GM12874 (cell line): Measurements from ENCODE around the gene PTBP1.

Experiments
- TF ChIP-seq, protein P1 (sequence below): IDR thresholded peaks from 2 replicates; pipeline ENCODE4 v1.5.1; 2011; ENCODE audit warnings: low read depth, mild to moderate bottlenecking, control low read depth, low read length, moderate library complexity; ENCODE audit not compliant: insufficient read depth

PTBP1 gene

DNA sequence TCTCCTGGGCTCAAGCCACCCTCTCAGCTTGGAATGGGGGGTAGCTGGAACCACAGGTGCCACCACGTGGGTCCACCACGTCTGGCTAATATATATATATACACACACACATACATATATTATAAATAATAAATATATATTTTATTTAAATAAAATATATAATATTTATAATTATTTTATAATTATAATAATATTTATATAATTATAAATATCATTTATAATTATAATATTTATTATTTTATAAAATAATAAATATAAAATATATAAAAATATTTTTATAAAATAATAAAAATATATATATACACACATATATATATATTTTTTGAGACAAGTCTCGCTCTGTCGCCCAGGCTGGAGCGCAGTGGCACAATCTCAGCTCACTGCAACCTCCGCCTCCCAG, 57.3 kb downstream of the PTBP1 start:
- TF ChIP-seq, protein P1, sequence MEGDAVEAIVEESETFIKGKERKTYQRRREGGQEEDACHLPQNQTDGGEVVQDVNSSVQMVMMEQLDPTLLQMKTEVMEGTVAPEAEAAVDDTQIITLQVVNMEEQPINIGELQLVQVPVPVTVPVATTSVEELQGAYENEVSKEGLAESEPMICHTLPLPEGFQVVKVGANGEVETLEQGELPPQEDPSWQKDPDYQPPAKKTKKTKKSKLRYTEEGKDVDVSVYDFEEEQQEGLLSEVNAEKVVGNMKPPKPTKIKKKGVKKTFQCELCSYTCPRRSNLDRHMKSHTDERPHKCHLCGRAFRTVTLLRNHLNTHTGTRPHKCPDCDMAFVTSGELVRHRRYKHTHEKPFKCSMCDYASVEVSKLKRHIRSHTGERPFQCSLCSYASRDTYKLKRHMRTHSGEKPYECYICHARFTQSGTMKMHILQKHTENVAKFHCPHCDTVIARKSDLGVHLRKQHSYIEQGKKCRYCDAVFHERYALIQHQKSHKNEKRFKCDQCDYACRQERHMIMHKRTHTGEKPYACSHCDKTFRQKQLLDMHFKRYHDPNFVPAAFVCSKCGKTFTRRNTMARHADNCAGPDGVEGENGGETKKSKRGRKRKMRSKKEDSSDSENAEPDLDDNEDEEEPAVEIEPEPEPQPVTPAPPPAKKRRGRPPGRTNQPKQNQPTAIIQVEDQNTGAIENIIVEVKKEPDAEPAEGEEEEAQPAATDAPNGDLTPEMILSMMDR = no peak

- TF ChIP-seq, protein P1 = no peak
These were observed 57.9 kb downstream of the PTBP1 start for GRCh38 chr19:855142-855541.

GRCh38 chr19:855566-856120, 58.4 kb downstream of the PTBP1 start:
- TF ChIP-seq, protein P1 = no peak

DNA sequence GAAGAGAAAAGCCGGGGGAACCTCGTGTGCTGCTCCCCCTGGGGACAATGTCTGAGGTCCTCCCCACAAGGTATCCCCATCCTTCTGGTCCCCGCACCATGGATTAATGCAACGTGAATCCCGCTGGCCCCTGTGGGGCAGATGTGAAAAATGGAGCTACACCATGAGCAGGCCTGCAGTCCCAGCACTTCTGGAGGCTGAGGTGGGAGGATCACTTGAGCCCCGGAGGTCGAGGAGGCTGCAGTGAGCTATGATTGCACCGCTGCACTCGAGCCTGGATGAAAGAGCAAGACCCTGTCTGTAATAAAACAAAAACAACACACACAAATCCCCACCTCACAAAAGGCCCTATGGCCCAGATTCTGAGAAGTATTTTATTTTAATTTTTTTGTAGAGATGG, 61.0 kb downstream of the PTBP1 start:
- TF ChIP-seq, protein P1 = no peak

GRCh38 chr19:858868-859843, 61.9 kb downstream of the PTBP1 start, which contains the start of gene CFD:
Gene CFD (plus strand): TSS chr19:859664. CDS start chr19:859690, 26 bp downstream.
- TF ChIP-seq, protein P1 = no peak

GRCh38 chr19:861141-861755, 64.0 kb downstream of the PTBP1 start:
- TF ChIP-seq, protein P1 = no peak
